GM19035 (cell line): ENCODE data around the gene STEAP1B.
"Not testable (repeated sequence)": the region's sequence is repeated elsewhere in the genome, so short reads cannot be mapped to it uniquely, and the experiment has no call there.

Experiments
- ATAC-seq: cut with Tn5 transposase; IDR thresholded peaks from one replicate; pipeline ENCODE4 v1.9.1; 2021; ENCODE audit not compliant: unreplicated experiment

The STEAP1B gene

GRCh38 chr7:22499044-22499443, 944 bp downstream of the STEAP1B start:
- no peak for ATAC-seq

- not testable (repeated sequence) for ATAC-seq
These were observed 3.1 kb downstream of the STEAP1B start for GRCh38 chr7:22496912-22497311.

GRCh38 chr7:22496296-22496888, 3.6 kb downstream of the STEAP1B start:
- not testable (repeated sequence) for ATAC-seq

GRCh38 chr7:22493160-22493925, 6.6 kb downstream of the STEAP1B start:
- not testable (repeated sequence) for ATAC-seq

GRCh38 chr7:22488643-22489462, 11.1 kb downstream of the STEAP1B start:
- no peak for ATAC-seq

- no peak for ATAC-seq
These were observed 11.9 kb downstream of the STEAP1B start for GRCh38 chr7:22487978-22488642.

- ATAC-seq = no peak
These were observed 13.4 kb downstream of the STEAP1B start for GRCh38 chr7:22486597-22486996.

GRCh38 chr7:22485189-22485588, 14.8 kb downstream of the STEAP1B start:
- ATAC-seq = no peak

- no peak for ATAC-seq
These were observed 17.5 kb downstream of the STEAP1B start for GRCh38 chr7:22482503-22482902.

GRCh38 chr7:22481726-22482125, 18.3 kb downstream of the STEAP1B start:
- no peak for ATAC-seq

- ATAC-seq = no peak
These were observed 19.4 kb downstream of the STEAP1B start for GRCh38 chr7:22480523-22481075.

- no peak for ATAC-seq
These were observed 22.0 kb downstream of the STEAP1B start for GRCh38 chr7:22477876-22478450.

- no peak for ATAC-seq
These were observed 22.7 kb downstream of the STEAP1B start for GRCh38 chr7:22477262-22477661.

- no peak for ATAC-seq
These were observed 23.2 kb downstream of the STEAP1B start for GRCh38 chr7:22476824-22477223.

GRCh38 chr7:22474645-22475044, 25.3 kb downstream of the STEAP1B start:
- no peak for ATAC-seq

- ATAC-seq = no peak
These were observed 29.0 kb downstream of the STEAP1B start for GRCh38 chr7:22470981-22471380.

- ATAC-seq = no peak
These were observed 30.4 kb downstream of the STEAP1B start for GRCh38 chr7:22469371-22470143.

GRCh38 chr7:22468609-22469008, 31.4 kb downstream of the STEAP1B start:
- ATAC-seq = no peak

- ATAC-seq = no peak
These were observed 35.7 kb downstream of the STEAP1B start for GRCh38 chr7:22464299-22464698.
